HepG2 (cell line): ENCODE data around the gene CISD1. TPM values are rescaled to one million over a fixed set of nuclear protein-coding genes. Genes with fewer than 3 reads are reported as not detected.

Source experiments
- ADNP ChIP-seq: sonication (generic); formaldehyde crosslinking; IDR thresholded peaks from 2 replicates; pipeline ENCODE4 v1.4.0; 2020; ENCODE audit warnings: missing genetic modification reagents
- ATF7-NPFF ChIP-seq: sonication (generic); formaldehyde crosslinking; IDR thresholded peaks from 2 replicates; pipeline ENCODE4 v1.8.1; 2023; ENCODE audit warnings: mild to moderate bottlenecking, low read depth, missing genetic modification reagents, moderate library complexity
- CSRNP1 ChIP-seq: sonication (generic); formaldehyde crosslinking; IDR thresholded peaks from 2 replicates; pipeline ENCODE4 v1.8.1; 2023; ENCODE audit warnings: mild to moderate bottlenecking, missing genetic modification reagents
- EEA1 ChIP-seq: sonication (generic); formaldehyde crosslinking; IDR thresholded peaks from 2 replicates; pipeline ENCODE4 v1.5.1; 2020; ENCODE audit warnings: mild to moderate bottlenecking, missing genetic modification reagents, borderline replicate concordance
- EZH2 ChIP-seq: conservative IDR thresholded peaks from 2 replicates; pipeline ENCODE4 v1.6.1; 2012; ENCODE audit warnings: mild to moderate bottlenecking, low read depth, low read length, moderate library complexity
- FOXO1 ChIP-seq: sonication (generic); formaldehyde crosslinking; IDR thresholded peaks from 2 replicates; pipeline ENCODE4 v1.4.0; 2020; ENCODE audit warnings: missing genetic modification reagents
- HOMEZ ChIP-seq: IDR thresholded peaks from 2 replicates; pipeline ENCODE4 v1.6.1; 2016; ENCODE audit warnings: low read depth
- MIER2 ChIP-seq: IDR thresholded peaks from 2 replicates; pipeline ENCODE4 v1.6.1; 2016; ENCODE audit warnings: missing biosample characterization, missing genetic modification reagents
- NFE2L1 ChIP-seq: sonication (generic); formaldehyde crosslinking; IDR thresholded peaks from 2 replicates; pipeline ENCODE4 v1.4.0; 2020; ENCODE audit warnings: missing genetic modification reagents, mild to moderate bottlenecking, borderline replicate concordance
- TAF15 ChIP-seq: fragments of 200-400 bp; formaldehyde crosslinking; IDR thresholded peaks from one replicate; pipeline ENCODE4 v1.6.1; 2018; ENCODE audit warnings: mild to moderate bottlenecking, low read depth, low read length; ENCODE audit not compliant: poor library complexity, severe bottlenecking
- TBX3 ChIP-seq: fragments of 450-650 bp; IDR thresholded peaks from 2 replicates; pipeline ENCODE4 v1.6.1; 2017; ENCODE audit warnings: antibody characterized with exemption, mild to moderate bottlenecking, inconsistent platforms, borderline replicate concordance
- ZBTB3 ChIP-seq: sonication (generic); formaldehyde crosslinking; IDR thresholded peaks from 2 replicates; pipeline ENCODE4 v1.4.0; 2020; ENCODE audit warnings: low read depth, mild to moderate bottlenecking, moderate library complexity, missing genetic modification reagents, borderline replicate concordance
- ZBTB37 ChIP-seq: sonication (generic); formaldehyde crosslinking; IDR thresholded peaks from 2 replicates; pipeline ENCODE4 v1.4.0; 2020; ENCODE audit warnings: mild to moderate bottlenecking, missing genetic modification reagents
- ZFP36L2 ChIP-seq: sonication (generic); formaldehyde crosslinking; IDR thresholded peaks from 2 replicates; pipeline ENCODE4 v1.4.0; 2020; ENCODE audit warnings: missing genetic modification reagents
- ZFP62 ChIP-seq: sonication (generic); formaldehyde crosslinking; IDR thresholded peaks from 2 replicates; pipeline ENCODE4 v1.4.0; 2020; ENCODE audit warnings: missing genetic modification reagents
- ZGPAT ChIP-seq: IDR thresholded peaks from 2 replicates; pipeline ENCODE4 v1.6.1; 2016; ENCODE audit warnings: mild to moderate bottlenecking
- ZNF205 ChIP-seq: IDR thresholded peaks from 2 replicates; pipeline ENCODE4 v1.6.1; 2018; ENCODE audit warnings: missing biosample characterization, missing genetic modification reagents
- ZNF235 ChIP-seq: sonication (generic); formaldehyde crosslinking; IDR thresholded peaks from 2 replicates; pipeline ENCODE4 v1.8.1; 2023; ENCODE audit warnings: mild to moderate bottlenecking, missing genetic modification reagents, borderline replicate concordance
- ZNF264 ChIP-seq: sonication (generic); formaldehyde crosslinking; IDR thresholded peaks from 2 replicates; pipeline ENCODE4 v1.4.0; 2020; ENCODE audit warnings: missing genetic modification reagents
- ZNF460 ChIP-seq: sonication (generic); formaldehyde crosslinking; IDR thresholded peaks from 2 replicates; pipeline ENCODE4 v1.5.1; 2020; ENCODE audit warnings: missing genetic modification reagents, mild to moderate bottlenecking, borderline replicate concordance
- ZNF512 ChIP-seq: sonication (generic); formaldehyde crosslinking; IDR thresholded peaks from 2 replicates; pipeline ENCODE4 v1.4.0; 2020; ENCODE audit warnings: mild to moderate bottlenecking, missing genetic modification reagents
- ZNF776 ChIP-seq: sonication (generic); formaldehyde crosslinking; IDR thresholded peaks from 2 replicates; pipeline ENCODE4 v1.4.0; 2020; ENCODE audit warnings: mild to moderate bottlenecking, missing genetic modification reagents
- ZSCAN12 ChIP-seq: sonication (generic); formaldehyde crosslinking; IDR thresholded peaks from 2 replicates; pipeline ENCODE4 v1.9.0; 2021; ENCODE audit warnings: mild to moderate bottlenecking, missing genetic modification reagents
- polyA plus RNA-seq, 8 experiments: library from polyadenylated mRNA; depleted of rRNA in 3 of 8; stranded (reverse) in 7 of 8; unstranded in 1 of 8; fragments of >200 nt; fragmentation: Illumina TruSeq in 4 of 8; extraction: Trizol in 4 of 8; gene quantifications; 2 replicates each; pipeline versions ENCODE4 v1.2.1 to v1.2.3, GENCODE V29; 2011 to 2016; ENCODE audit warnings: low read depth in 4 of 8, missing spikeins in 1 of 8, mixed read lengths in 1 of 8; ENCODE audit not compliant: insufficient read depth in 1 of 8
- total RNA-seq, 5 experiments: library from RNA; depleted of rRNA; stranded (reverse); fragments of >200 nt; fragmentation: Illumina TruSeq; extraction: Trizol; gene quantifications; 2 replicates each; pipeline ENCODE4 v1.2.3, GENCODE V29; 2016; ENCODE audit warnings: low read depth in 1 of 5

The CISD1 gene
- total and polyA plus RNA-seq, 2 of the 13 experiments (the other 11 are each of a cell fraction or from before 2014, with no cell fraction given) = 63.4 to 78.9 TPM

- peak; percentile 38; the same call in 1 of the 2 replicates for TF ChIP-seq CSRNP1 (CRISPR knock-in tag)
- no peak for TF ChIP-seq EEA1 (CRISPR knock-in tag)
- peak; percentile 59 for TF ChIP-seq ZNF235 (CRISPR knock-in tag)
- no peak for TF ChIP-seq ZFP62 (CRISPR knock-in tag)
- TF ChIP-seq HOMEZ (CRISPR knock-in tag) = no peak; the same call in 1 of the 2 replicates
- no peak for TF ChIP-seq TBX3
- no peak for TF ChIP-seq ZNF512
- no peak for TF ChIP-seq ZNF776 (CRISPR knock-in tag)
- TF ChIP-seq ZNF205 = no peak
- no peak for TF ChIP-seq ZNF264 (CRISPR knock-in tag)
- no peak for TF ChIP-seq ZBTB3 (CRISPR knock-in tag)
- no peak for TF ChIP-seq TAF15
- TF ChIP-seq ADNP (CRISPR knock-in tag) = no peak
- TF ChIP-seq ZNF460 (CRISPR knock-in tag) = no peak
- TF ChIP-seq NFE2L1 (CRISPR knock-in tag) = no peak
- no peak for TF ChIP-seq ZBTB37 (CRISPR knock-in tag)
- TF ChIP-seq ATF7-NPFF (CRISPR knock-in tag) = peak; percentile 92
- TF ChIP-seq EZH2 = no peak
- TF ChIP-seq FOXO1 (CRISPR knock-in tag) = no peak
- no peak for TF ChIP-seq ZSCAN12
- no peak for TF ChIP-seq ZFP36L2
- no peak; the same call in 1 of the 2 replicates for TF ChIP-seq ZGPAT (CRISPR knock-in tag)
- no peak for TF ChIP-seq MIER2 (CRISPR knock-in tag)
Measured at GRCh38 chr10:58267713-58268453, 1.1 kb upstream of the CISD1 start, which contains the start of gene IPMK (continued).
